ENCODE measurements around the gene RPP21. TPM values are rescaled to one million over a fixed set of nuclear protein-coding genes. Genes with fewer than 3 reads are reported as not detected.

Gene RPP21
- total RNA-seq (2021) = 65.1 and 65.9 TPM in 2 replicates
- percentile 66 among the genes with signal in this experiment for Bru-seq, nascent RNA
- percentile 75 among the genes with signal in this experiment for BruChase-seq, experiment 1, labeled RNA remaining after a 2-hour chase
- BruChase-seq, experiment 2, labeled RNA remaining after a 6-hour chase = percentile 87 among the genes with signal in this experiment
- long read RNA-seq, transcript RPP21-221 (4 exons, 594 nt) = minor isoform, 12 of 75 reads
- long read RNA-seq, transcript RPP21-224 (5 exons, 525 nt) = major isoform, 52 of 75 reads
- long read RNA-seq, partial matches to known transcripts = 0 of 75 reads
- long read RNA-seq, other reads (novel, unspliced or antisense) = 2 of 75 reads

GRCh38 chr6:30344868-30345671 lies at the start of gene RPP21:
Gene RPP21, plus strand, starts transcription at chr6:30345156. Its CDS starts 16 bp downstream, at chr6:30345172.
- CTCF ChIA-PET = no interaction called here
- H3K27ac ChIP-seq (ENCODE audit: low read depth, low read length, poor library complexity, severe bottlenecking) = peak within 1 kb of the TSS; percentile 75
- POLR2A ChIA-PET (ENCODE audit: low non-redundant PET) = no interaction called here
- no TSS peak for BruUV-seq (replicated peaks)
- H3K36me3 ChIP-seq (ENCODE audit: insufficient read depth, low read length, poor library complexity, severe bottlenecking) = peaks cover 12% of the 10 kb centered on the region
- TF ChIP-seq CTCF (conservative IDR thresholded peaks at IDR 0.05; ENCODE audit: low read depth, low read length) = no peak
- TF ChIP-seq EZH2 (IDR thresholded peaks at IDR 0.05; ENCODE audit: borderline replicate concordance, low read depth, low read length, poor library complexity, severe bottlenecking) = no peak
- H3K9me3 ChIP-seq (ENCODE audit: low read depth, low read length, poor library complexity, severe bottlenecking) = no peaks in the 10 kb centered on the region
- intact Hi-C loops (cut with micrococcal nuclease; ENCODE audit: unreplicated experiment) = no loop called here
- peak within 1 kb of the TSS; percentile 86 for H3K4me3 ChIP-seq (ENCODE audit: low read depth, low read length, poor library complexity, severe bottlenecking)
- H3K27me3 ChIP-seq (replicated peaks; ENCODE audit: insufficient read depth, low read depth, low read length, poor library complexity) = no peaks in the 10 kb centered on the region
- peak; percentile 90 for DNase-seq (ENCODE audit: low spot score)
- H3K4me1 ChIP-seq (ENCODE audit: insufficient read depth, low read length, poor library complexity, severe bottlenecking) = no peaks in the 10 kb centered on the region

GRCh38 chr6:30295837-30296236 lies 49.1 kb upstream of the RPP21 start:
- Histone ChIP-seq H3K4me3 (ENCODE audit: low read depth, low read length, poor library complexity, severe bottlenecking) (no peak overlapping the region), H3K9me3 (ENCODE audit: low read depth, low read length, poor library complexity, severe bottlenecking) (peaks cover 21% of the 10 kb centered on the region), H3K27ac (ENCODE audit: low read depth, low read length, poor library complexity, severe bottlenecking) (peak overlapping the region; percentile 33), H3K4me1 (ENCODE audit: insufficient read depth, low read length, poor library complexity, severe bottlenecking) (no peaks in the 10 kb centered on the region), H3K36me3 (ENCODE audit: insufficient read depth, low read length, poor library complexity, severe bottlenecking) (peaks cover 45% of the 10 kb centered on the region), H3K27me3 (replicated peaks; ENCODE audit: insufficient read depth, low read depth, low read length, poor library complexity) (no peaks in the 10 kb centered on the region)
- CTCF ChIA-PET = no interaction called here
- intact Hi-C loops (cut with micrococcal nuclease; ENCODE audit: unreplicated experiment) = no loop called here
- POLR2A ChIA-PET (ENCODE audit: low non-redundant PET) = no interaction called here
- DNase-seq (ENCODE audit: low spot score) = no peak
- no TSS peak for BruUV-seq (replicated peaks)
- TF ChIP-seq EZH2 (IDR thresholded peaks at IDR 0.05; ENCODE audit: borderline replicate concordance, low read depth, low read length, poor library complexity, severe bottlenecking) (no peak), CTCF (conservative IDR thresholded peaks at IDR 0.05; ENCODE audit: low read depth, low read length) (no peak)

- H3K9me3 ChIP-seq (ENCODE audit: low read depth, low read length, poor library complexity, severe bottlenecking) = peaks cover 38% of the 10 kb centered on the region
- H3K4me3 ChIP-seq (ENCODE audit: low read depth, low read length, poor library complexity, severe bottlenecking) = no peak overlapping the region
- TF ChIP-seq CTCF (conservative IDR thresholded peaks at IDR 0.05; ENCODE audit: low read depth, low read length) (no peak), EZH2 (IDR thresholded peaks at IDR 0.05; ENCODE audit: borderline replicate concordance, low read depth, low read length, poor library complexity, severe bottlenecking) (no peak)
- no peaks in the 10 kb centered on the region for H3K4me1 ChIP-seq (ENCODE audit: insufficient read depth, low read length, poor library complexity, severe bottlenecking)
- DNase-seq (ENCODE audit: low spot score) = no peak
- ChIA-PET POLR2A (ENCODE audit: low non-redundant PET) (no interaction called here), CTCF (no interaction called here)
- H3K27ac ChIP-seq (ENCODE audit: low read depth, low read length, poor library complexity, severe bottlenecking) = no peak overlapping the region
- no TSS peak for BruUV-seq (replicated peaks)
- peaks cover 44% of the 10 kb centered on the region for H3K36me3 ChIP-seq (ENCODE audit: insufficient read depth, low read length, poor library complexity, severe bottlenecking)
- intact Hi-C loops (cut with micrococcal nuclease; ENCODE audit: unreplicated experiment) = no loop called here
- H3K27me3 ChIP-seq (replicated peaks; ENCODE audit: insufficient read depth, low read depth, low read length, poor library complexity) = no peaks in the 10 kb centered on the region
These were observed 41.0 kb upstream of the RPP21 start for GRCh38 chr6:30304002-30304401.

Measured in A673 (cell line).